ENCODE measurements around the gene SOD1. TPM values are rescaled to one million over a fixed set of nuclear protein-coding genes. Genes with fewer than 3 reads are reported as not detected.

Gene SOD1
- total and polyA plus RNA-seq, 2 donors (not counting 1 experiment from before 2014, with no cell fraction given) = 91.2 to 123 TPM

DNA sequence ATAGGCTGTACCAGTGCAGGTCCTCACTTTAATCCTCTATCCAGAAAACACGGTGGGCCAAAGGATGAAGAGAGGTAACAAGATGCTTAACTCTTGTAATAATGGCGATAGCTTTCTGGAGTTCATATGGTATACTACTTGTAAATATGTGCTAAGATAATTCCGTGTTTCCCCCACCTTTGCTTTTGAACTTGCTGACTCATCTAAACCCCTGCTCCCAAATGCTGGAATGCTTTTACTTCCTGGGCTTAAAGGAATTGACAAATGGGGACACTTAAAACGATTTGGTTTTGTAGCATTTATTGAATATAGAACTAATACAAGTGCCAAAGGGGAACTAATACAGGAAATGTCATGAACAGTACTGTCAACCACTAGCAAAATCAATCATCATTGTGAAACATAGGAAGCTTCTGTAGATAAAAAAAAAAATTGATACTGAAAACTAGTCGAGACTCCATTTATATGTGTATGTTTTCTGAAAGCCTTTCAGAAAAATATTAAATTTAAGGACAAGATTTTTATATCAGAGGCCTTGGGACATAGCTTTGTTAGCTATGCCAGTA, 7.0 kb downstream of the SOD1 start:
- Mint-ChIP-seq H3K4me3 (no peak overlapping the region), H3K27me3 (no peaks in the 10 kb centered on the region), H3K9me3 (ENCODE audit: insufficient read depth) (no peaks in the 10 kb centered on the region), H3K27ac (peak overlapping the region; percentile 46), H3K4me1 (peaks cover 42% of the 10 kb centered on the region)
- Histone ChIP-seq H3K4me3 (ENCODE audit: control extremely low read depth in 1 of 5, extremely low read depth in 1 of 5, insufficient read depth in 1 of 5, low read depth in 2 of 5, low read length in 4 of 5) (no peak overlapping the region), H3K9ac (ENCODE audit: low read length) (no peak overlapping the region), H3K79me2 (ENCODE audit: control insufficient read depth, insufficient read depth, low read length) (peaks cover 27% of the 10 kb centered on the region), H3K27me3 (replicated peaks in 1 of 4; ENCODE audit: control extremely low read depth in 1 of 4, control insufficient read depth in 3 of 4, insufficient read depth in 4 of 4, low read length in 3 of 4) (no peaks in the 10 kb centered on the region), H4K20me1 (ENCODE audit: control insufficient read depth, insufficient read depth, low read length, poor library complexity, severe bottlenecking) (peaks cover 29% of the 10 kb centered on the region), H2AFZ (ENCODE audit: insufficient read depth, low read depth, low read length, poor library complexity, severe bottlenecking) (no peak overlapping the region), H3K9me3 (ENCODE audit: control extremely low read depth in 1 of 3, control insufficient read depth in 2 of 3, insufficient read depth in 1 of 3, low read length in 2 of 3) (no peaks in the 10 kb centered on the region), H3K4me1 (ENCODE audit: control insufficient read depth in 2 of 2, insufficient read depth in 2 of 2, low read length in 2 of 2) (peaks cover 6 to 8% of the 10 kb centered on the region in 2 donors), H3K27ac (ENCODE audit: low read length in 2 of 2) (no peak overlapping the region), H3K36me3 (replicated peaks in 1 of 2; ENCODE audit: control extremely low read depth in 1 of 2, control insufficient read depth in 1 of 2, extremely low read depth in 1 of 2, insufficient read depth in 2 of 2, low read length in 1 of 2) (peaks cover 5 to 67% of the 10 kb centered on the region in 2 experiments), H3K4me2 (replicated peaks; ENCODE audit: low read depth, low read length, poor library complexity, severe bottlenecking) (no peak overlapping the region)
- intact Hi-C loops (cut with micrococcal nuclease) = no loop called here
- no peak for ATAC-seq (ENCODE audit: low read depth)
- ChIA-PET POLR2A (interaction anchor here (0.7 kb wide), 1 partner anchor 109 kb away, joined by 3 read pairs; no protein-coding TSS in a partner anchor), CTCF (interaction anchor here (0.9 to 1.3 kb wide), 2 partner anchors 12 to 20 kb away, joined by 4 read pairs; no protein-coding TSS in a partner anchor)
- DNase-seq = no peak
- no peak for TF ChIP-seq EZH2 (IDR thresholded peaks at IDR 0.05; ENCODE audit: borderline replicate concordance, insufficient read depth, low read depth, low read length, poor library complexity, severe bottlenecking)
- TF ChIP-seq, protein P1, sequence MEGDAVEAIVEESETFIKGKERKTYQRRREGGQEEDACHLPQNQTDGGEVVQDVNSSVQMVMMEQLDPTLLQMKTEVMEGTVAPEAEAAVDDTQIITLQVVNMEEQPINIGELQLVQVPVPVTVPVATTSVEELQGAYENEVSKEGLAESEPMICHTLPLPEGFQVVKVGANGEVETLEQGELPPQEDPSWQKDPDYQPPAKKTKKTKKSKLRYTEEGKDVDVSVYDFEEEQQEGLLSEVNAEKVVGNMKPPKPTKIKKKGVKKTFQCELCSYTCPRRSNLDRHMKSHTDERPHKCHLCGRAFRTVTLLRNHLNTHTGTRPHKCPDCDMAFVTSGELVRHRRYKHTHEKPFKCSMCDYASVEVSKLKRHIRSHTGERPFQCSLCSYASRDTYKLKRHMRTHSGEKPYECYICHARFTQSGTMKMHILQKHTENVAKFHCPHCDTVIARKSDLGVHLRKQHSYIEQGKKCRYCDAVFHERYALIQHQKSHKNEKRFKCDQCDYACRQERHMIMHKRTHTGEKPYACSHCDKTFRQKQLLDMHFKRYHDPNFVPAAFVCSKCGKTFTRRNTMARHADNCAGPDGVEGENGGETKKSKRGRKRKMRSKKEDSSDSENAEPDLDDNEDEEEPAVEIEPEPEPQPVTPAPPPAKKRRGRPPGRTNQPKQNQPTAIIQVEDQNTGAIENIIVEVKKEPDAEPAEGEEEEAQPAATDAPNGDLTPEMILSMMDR (IDR thresholded peaks at IDR 0.05) = no peak
- WGBS (ENCODE audit: insufficient coverage) = no CpG with 5 or more reads among the region's 5 CpGs

DNA sequence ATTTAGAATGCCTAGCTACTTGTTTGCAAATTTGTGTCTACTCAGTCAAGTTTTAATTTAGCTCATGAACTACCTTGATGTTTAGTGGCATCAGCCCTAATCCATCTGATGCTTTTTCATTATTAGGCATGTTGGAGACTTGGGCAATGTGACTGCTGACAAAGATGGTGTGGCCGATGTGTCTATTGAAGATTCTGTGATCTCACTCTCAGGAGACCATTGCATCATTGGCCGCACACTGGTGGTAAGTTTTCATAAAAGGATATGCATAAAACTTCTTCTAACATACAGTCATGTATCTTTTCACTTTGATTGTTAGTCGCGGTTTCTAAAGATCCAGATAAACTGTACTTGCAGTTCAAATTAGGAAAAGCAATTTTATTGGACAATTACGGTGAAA, 7.6 kb downstream of the SOD1 start:
- no peak for TF ChIP-seq EZH2 (IDR thresholded peaks at IDR 0.05; ENCODE audit: borderline replicate concordance, insufficient read depth, low read depth, low read length, poor library complexity, severe bottlenecking)
- Mint-ChIP-seq H3K27me3 (no peaks in the 10 kb centered on the region), H3K4me1 (peaks cover 38% of the 10 kb centered on the region), H3K4me3 (no peak overlapping the region), H3K9me3 (ENCODE audit: insufficient read depth) (no peaks in the 10 kb centered on the region), H3K27ac (peak overlapping the region; percentile 46)
- no peak for DNase-seq
- Histone ChIP-seq H3K27ac (ENCODE audit: low read length in 2 of 2) (no peak overlapping the region), H3K4me1 (ENCODE audit: control insufficient read depth in 2 of 2, insufficient read depth in 2 of 2, low read length in 2 of 2) (peaks cover 0 to 5% of the 10 kb centered on the region in 2 donors), H3K4me2 (replicated peaks; ENCODE audit: low read depth, low read length, poor library complexity, severe bottlenecking) (no peak overlapping the region), H3K79me2 (ENCODE audit: control insufficient read depth, insufficient read depth, low read length) (peaks cover 21% of the 10 kb centered on the region), H3K9me3 (ENCODE audit: control extremely low read depth in 1 of 3, control insufficient read depth in 2 of 3, insufficient read depth in 1 of 3, low read length in 2 of 3) (no peaks in the 10 kb centered on the region), H3K27me3 (replicated peaks in 1 of 4; ENCODE audit: control extremely low read depth in 1 of 4, control insufficient read depth in 3 of 4, insufficient read depth in 4 of 4, low read length in 3 of 4) (no peaks in the 10 kb centered on the region), H2AFZ (ENCODE audit: insufficient read depth, low read depth, low read length, poor library complexity, severe bottlenecking) (no peak overlapping the region), H4K20me1 (ENCODE audit: control insufficient read depth, insufficient read depth, low read length, poor library complexity, severe bottlenecking) (peaks cover 22% of the 10 kb centered on the region), H3K36me3 (replicated peaks in 1 of 2; ENCODE audit: control extremely low read depth in 1 of 2, control insufficient read depth in 1 of 2, extremely low read depth in 1 of 2, insufficient read depth in 2 of 2, low read length in 1 of 2) (peaks cover 5 to 73% of the 10 kb centered on the region in 2 experiments), H3K4me3 (ENCODE audit: control extremely low read depth in 1 of 5, extremely low read depth in 1 of 5, insufficient read depth in 1 of 5, low read depth in 2 of 5, low read length in 4 of 5) (no peak overlapping the region), H3K9ac (ENCODE audit: low read length) (no peak overlapping the region)
- ChIA-PET POLR2A (interaction anchor here (0.7 kb wide), 1 partner anchor 109 kb away, joined by 3 read pairs; no protein-coding TSS in a partner anchor), CTCF (interaction anchor here (0.9 kb wide), 1 partner anchor 12 kb away, joined by 4 read pairs; no protein-coding TSS in a partner anchor)
- intact Hi-C loops (cut with micrococcal nuclease) = no loop called here
- 100% methylated on average over 1 of the region's 5 CpGs for WGBS (ENCODE audit: insufficient coverage)
- ATAC-seq (ENCODE audit: low read depth) = no peak
